Cardiac muscle cell (in vitro differentiated cells and primary cell): Measurements from ENCODE around the gene IGDCC3. TPM values are rescaled to one million over a fixed set of nuclear protein-coding genes. Genes with fewer than 3 reads are reported as not detected.

Experiments used
- DNase-seq, 2 donors: peaks; one replicate each; pipeline versions ENCODE4 v3.0.0 to v3.0.0-alpha.2; 2010 to 2017; ENCODE audit warnings: low read depth in 1 of 2, low spot score in 1 of 2
- H3K27ac ChIP-seq: fragments of 200-600 bp; sonication (generic); 2 replicates; pipeline ENCODE4 v1.5.1; 2016
- H3K27me3 ChIP-seq: fragments of 200-600 bp; sonication (generic); 2 replicates; pipeline ENCODE4 v1.6.0; 2016; ENCODE audit warnings: control low read depth
- H3K36me3 ChIP-seq: fragments of 200-600 bp; sonication (generic); 2 replicates; pipeline ENCODE4 v1.5.1; 2016; ENCODE audit warnings: control low read depth
- H3K4me1 ChIP-seq: fragments of 200-600 bp; sonication (generic); 2 replicates; pipeline ENCODE4 v1.8.1; 2017; ENCODE audit warnings: low read depth, mild to moderate bottlenecking, mixed run types
- H3K4me3 ChIP-seq: fragments of 200-600 bp; sonication (generic); 2 replicates; pipeline ENCODE4 v1.5.1; 2016; ENCODE audit warnings: mild to moderate bottlenecking
- H3K9me3 ChIP-seq: fragments of 200-600 bp; sonication (generic); 2 replicates; pipeline ENCODE4 v1.5.1; 2017; ENCODE audit warnings: low read depth, mild to moderate bottlenecking, control low read depth
- CTCF ChIP-seq: IDR thresholded peaks from 2 replicates; pipeline ENCODE4 v1.5.1; 2012; ENCODE audit warnings: low read depth, mild to moderate bottlenecking, low read length
- polyA plus RNA-seq: library from polyadenylated mRNA; unstranded; fragments of >200 nt; fragmentation: Nextera tagmentation; extraction: Ambion mirVana; gene quantifications from 2 replicates; pipeline ENCODE4 v1.2.1, GENCODE V29; 2016
- total RNA-seq: library from RNA; depleted of rRNA; stranded (reverse); fragments of >200 nt; gene quantifications from 2 replicates; pipeline ENCODE4 v1.2.3, GENCODE V29; 2016

The IGDCC3 gene
- total and polyA plus RNA-seq, 2 experiments from 2014 or later = 41.1 to 54.6 TPM

GRCh38 chr15:65413760-65414144 lies 36.0 kb upstream of the IGDCC3 start:
- Histone ChIP-seq H3K4me3 (no peak overlapping the region), H3K27ac (no peak overlapping the region), H3K9me3 (no peaks in the 10 kb centered on the region), H3K27me3 (peaks cover 20% of the 10 kb centered on the region), H3K4me1 (peaks cover 25% of the 10 kb centered on the region), H3K36me3 (no peaks in the 10 kb centered on the region)
- no peak for DNase-seq
- no peak for TF ChIP-seq CTCF

GRCh38 chr15:65413051-65413759 lies 35.4 kb upstream of the IGDCC3 start:
- no peak overlapping the region for H3K27ac ChIP-seq
- TF ChIP-seq CTCF = no peak

GRCh38 chr15:65412556-65412955 lies 34.8 kb upstream of the IGDCC3 start:
- no peak for DNase-seq
- TF ChIP-seq CTCF = no peak
- no peak overlapping the region for H3K27ac ChIP-seq
- H3K4me1 ChIP-seq = peaks cover 16% of the 10 kb centered on the region
- H3K4me3 ChIP-seq = no peak overlapping the region
- H3K27me3 ChIP-seq = peaks cover 20% of the 10 kb centered on the region
- H3K36me3 ChIP-seq = no peaks in the 10 kb centered on the region
- H3K9me3 ChIP-seq = no peaks in the 10 kb centered on the region

More at GRCh38 chr15:65413051-65413759, 35.4 kb upstream of the IGDCC3 start:
- Histone ChIP-seq H3K36me3 (no peaks in the 10 kb centered on the region), H3K9me3 (no peaks in the 10 kb centered on the region), H3K4me1 (peaks cover 20% of the 10 kb centered on the region), H3K27me3 (peaks cover 20% of the 10 kb centered on the region), H3K4me3 (no peak overlapping the region)
- no peak for DNase-seq

GRCh38 chr15:65411465-65412071 lies 33.8 kb upstream of the IGDCC3 start:
- no peak overlapping the region for H3K27ac ChIP-seq
- H3K36me3 ChIP-seq = no peaks in the 10 kb centered on the region
- no peak overlapping the region for H3K4me3 ChIP-seq
- no peak for DNase-seq
- peaks cover 14% of the 10 kb centered on the region for H3K4me1 ChIP-seq
- no peaks in the 10 kb centered on the region for H3K9me3 ChIP-seq
- no peak for TF ChIP-seq CTCF
- H3K27me3 ChIP-seq = peaks cover 20% of the 10 kb centered on the region

- Histone ChIP-seq H3K4me1 (peaks cover 14% of the 10 kb centered on the region), H3K27me3 (peaks cover 20% of the 10 kb centered on the region), H3K27ac (no peak overlapping the region), H3K36me3 (no peaks in the 10 kb centered on the region), H3K4me3 (no peak overlapping the region), H3K9me3 (no peaks in the 10 kb centered on the region)
- DNase-seq = no peak
- no peak for TF ChIP-seq CTCF
Measured at GRCh38 chr15:65410972-65411371, 33.2 kb upstream of the IGDCC3 start.
